NCI-H82 treated with DMSO at 0.1 percent for 48 hours (cell line): Measurements from ENCODE around the gene CPA3.

Experiments used
- DNase-seq: peaks from one replicate; lab custom pipeline; 2025; ENCODE audit not compliant: unreplicated experiment; lab: John Stamatoyannopoulos, UW

CPA3 gene

GRCh38 chr3:148911592-148911991 lies 46.5 kb downstream of the CPA3 start:
- no peak for DNase-seq

GRCh38 chr3:148914936-148915690 lies 50.0 kb downstream of the CPA3 start:
- no peak for DNase-seq

- no peak for DNase-seq
Observed at GRCh38 chr3:148916132-148916531, 51.0 kb downstream of the CPA3 start.

- DNase-seq: no peak
Observed at GRCh38 chr3:148922467-148922866, 57.4 kb downstream of the CPA3 start.

- no peak for DNase-seq
Observed at GRCh38 chr3:148923592-148923991, 58.5 kb downstream of the CPA3 start.

GRCh38 chr3:148924562-148924961 lies 59.5 kb downstream of the CPA3 start:
- no peak for DNase-seq

GRCh38 chr3:148925845-148926244 lies 60.7 kb downstream of the CPA3 start:
- DNase-seq: no peak

- DNase-seq: no peak
Observed at GRCh38 chr3:148930752-148931151, 65.7 kb downstream of the CPA3 start.

GRCh38 chr3:148931574-148931973 lies 66.5 kb downstream of the CPA3 start:
- no peak for DNase-seq

- peak; percentile 28 for DNase-seq
Observed at GRCh38 chr3:148932972-148933371, 67.9 kb downstream of the CPA3 start.

GRCh38 chr3:148937467-148938255 lies 72.6 kb downstream of the CPA3 start:
- DNase-seq: no peak

- no peak for DNase-seq
Observed at GRCh38 chr3:148938306-148938705, 73.2 kb downstream of the CPA3 start.

- DNase-seq: no peak
Observed at GRCh38 chr3:148938936-148939335, 73.8 kb downstream of the CPA3 start.

- DNase-seq: no peak
Observed at GRCh38 chr3:148940983-148941382, 75.9 kb downstream of the CPA3 start.

- DNase-seq: peak; percentile 64
Observed at GRCh38 chr3:148943506-148944205, 78.6 kb downstream of the CPA3 start.

- no peak for DNase-seq
Observed at GRCh38 chr3:148945116-148945515, 80.0 kb downstream of the CPA3 start.
